K562 (cell line): Measurements from ENCODE around the gene SHBG. TPM values are rescaled to one million over a fixed set of nuclear protein-coding genes. Genes with fewer than 3 reads are reported as not detected.

ENCODE experiments used
- CC2D1A ChIP-seq: fragments of 450-650 bp; IDR thresholded peaks from 2 replicates; pipeline ENCODE4 v1.6.1; 2017; ENCODE audit warnings: mild to moderate bottlenecking
- ETV1 ChIP-seq: fragments of 450-650 bp; conservative IDR thresholded peaks from 2 replicates; pipeline ENCODE4 v1.6.1; 2016; ENCODE audit warnings: missing genetic modification characterization, control low read depth, low read depth, missing compliant biosample characterization
- FOXK1 ChIP-seq: sonication (generic); formaldehyde crosslinking; IDR thresholded peaks from 2 replicates; pipeline ENCODE4 v1.8.0; 2022; ENCODE audit warnings: missing genetic modification reagents, mild to moderate bottlenecking, borderline replicate concordance
- IFI16 ChIP-seq: fragments of 250-450 bp; sonication (Bioruptor Pico); IDR thresholded peaks from 2 replicates; pipeline ENCODE4 v2.1.2; 2022; ENCODE audit warnings: mild to moderate bottlenecking, inconsistent platforms
- MAZ ChIP-seq, 2 experiments: fragments of 450-650 bp in 1 of 2; sonication (generic) in 1 of 2; formaldehyde crosslinking; IDR thresholded peaks in 1 of 2; conservative IDR thresholded peaks in 1 of 2; 2 replicates each; pipeline versions ENCODE4 v1.4.0 to v1.5.0; 2020; ENCODE audit warnings: mild to moderate bottlenecking in 1 of 2, missing genetic modification reagents in 1 of 2
- PHF8 ChIP-seq: fragments of 200-600 bp; sonication (generic); IDR thresholded peaks from 2 replicates; pipeline ENCODE4 v1.6.1; 2012; ENCODE audit warnings: mixed run types, mild to moderate bottlenecking, inconsistent platforms, low read length, moderate library complexity, borderline replicate concordance
- PML ChIP-seq: IDR thresholded peaks from 2 replicates; pipeline ENCODE4 v1.6.1; 2012; ENCODE audit warnings: low read length, inconsistent platforms
- POLR3A ChIP-seq: IDR thresholded peaks from 2 replicates; pipeline ENCODE4 v1.6.1; 2011; ENCODE audit warnings: borderline replicate concordance, mild to moderate bottlenecking, moderate library complexity; ENCODE audit not compliant: insufficient read length, insufficient read depth; ENCODE audit errors: extremely low read depth
- PTTG1 ChIP-seq: fragments of 450-650 bp; IDR thresholded peaks from 2 replicates; pipeline ENCODE4 v1.6.1; 2016; ENCODE audit warnings: low read depth, mild to moderate bottlenecking, missing genetic modification characterization, missing compliant biosample characterization
- RAD51 ChIP-seq: fragments of 450-650 bp; IDR thresholded peaks from 2 replicates; pipeline ENCODE4 v1.7.1; 2016; ENCODE audit warnings: low read depth, mild to moderate bottlenecking, borderline replicate concordance
- RBM22 ChIP-seq: fragments of 200-400 bp; formaldehyde crosslinking; IDR thresholded peaks from 2 replicates; pipeline ENCODE4 v1.6.1; 2018; ENCODE audit warnings: low read length, low read depth; ENCODE audit not compliant: poor library complexity, severe bottlenecking
- RFX7 ChIP-seq: fragments of 250-450 bp; sonication (Bioruptor Pico); IDR thresholded peaks from 2 replicates; pipeline ENCODE4 v1.5.1; 2021; ENCODE audit warnings: mild to moderate bottlenecking
- SETDB1 ChIP-seq: IDR thresholded peaks from one replicate; pipeline ENCODE4 v1.6.1; 2012; ENCODE audit warnings: low read length, control low read depth, inconsistent platforms
- SMAD2 ChIP-seq: fragments of 150-350 bp; IDR thresholded peaks from 2 replicates; pipeline ENCODE4 v1.6.1; 2014; ENCODE audit warnings: low read depth, mild to moderate bottlenecking, low read length
- SMARCE1 ChIP-seq: fragments of 450-650 bp; IDR thresholded peaks from 2 replicates; pipeline ENCODE4 v1.7.1; 2016; ENCODE audit warnings: mild to moderate bottlenecking
- SPI1 ChIP-seq: IDR thresholded peaks from 2 replicates; pipeline ENCODE4 v1.6.1; 2011; ENCODE audit warnings: low read depth, low read length, control low read depth, borderline replicate concordance
- ZBTB17 ChIP-seq: fragments of 450-650 bp; formaldehyde crosslinking; IDR thresholded peaks from 2 replicates; pipeline ENCODE4 v1.4.0; 2020; ENCODE audit warnings: mild to moderate bottlenecking
- ZSCAN32 ChIP-seq: fragments of 450-650 bp; formaldehyde crosslinking; IDR thresholded peaks from 2 replicates; pipeline ENCODE4 v1.4.0; 2020; ENCODE audit warnings: mild to moderate bottlenecking, moderate library complexity
- polyA plus RNA-seq, 8 experiments: library from polyadenylated mRNA; depleted of rRNA in 4 of 8; stranded (reverse) in 5 of 8; unstranded in 3 of 8; fragments of >200 nt; fragmentation: Nextera tagmentation in 2 of 8; fragmentation: Illumina TruSeq in 1 of 8; extraction: Ambion mirVana in 2 of 8; extraction: Trizol in 1 of 8; gene quantifications; 2 replicates each; pipeline versions ENCODE4 v1.2.1 to v1.2.3, GENCODE V29; 2011 to 2014; ENCODE audit warnings: inconsistent platforms in 1 of 8, missing spikeins in 1 of 8
- total RNA-seq, 7 experiments: library from RNA; depleted of rRNA in 6 of 7; stranded (reverse); fragments of >200 nt in 6 of 7; fragmentation: Illumina TruSeq in 2 of 7; extraction: Trizol in 2 of 7; gene quantifications; 2 replicates each; pipeline versions ENCODE4 v1.2.1 to v1.2.3, GENCODE V29; 2011 to 2021; ENCODE audit warnings: low replicate concordance in 1 of 7
- TF ChIP-seq, protein P1 (sequence below), 2 experiments: fragments of 150-350 bp in 1 of 2; IDR thresholded peaks; 2 replicates each; pipeline ENCODE4 v1.6.1; 2012 to 2016; ENCODE audit warnings: low read depth in 2 of 2, low read length in 2 of 2, mild to moderate bottlenecking in 1 of 2, moderate library complexity in 1 of 2
- TF ChIP-seq, protein P2 (sequence below), 3 experiments: fragments of 200-800 bp in 1 of 3; sonication (Bioruptor generic) in 1 of 3; sonication (generic) in 1 of 3; formaldehyde crosslinking in 1 of 3; IDR thresholded peaks; 2 replicates each; pipeline versions ENCODE4 v1.6.1 to v1.8.0; 2016 to 2022; ENCODE audit warnings: mild to moderate bottlenecking in 2 of 3, missing compliant biosample characterization in 2 of 3, missing genetic modification characterization in 2 of 3, missing genetic modification reagents in 1 of 3
- TF ChIP-seq, protein P3 (sequence below): IDR thresholded peaks from 2 replicates; pipeline ENCODE4 v1.6.1; 2012; ENCODE audit warnings: low read depth, low read length, improper control_type of control experiment, borderline replicate concordance

SHBG gene
- total and polyA plus RNA-seq, 9 of the 15 experiments (the other 6 are each of a cell fraction or from before 2014, with no cell fraction given): not detected

DNA sequence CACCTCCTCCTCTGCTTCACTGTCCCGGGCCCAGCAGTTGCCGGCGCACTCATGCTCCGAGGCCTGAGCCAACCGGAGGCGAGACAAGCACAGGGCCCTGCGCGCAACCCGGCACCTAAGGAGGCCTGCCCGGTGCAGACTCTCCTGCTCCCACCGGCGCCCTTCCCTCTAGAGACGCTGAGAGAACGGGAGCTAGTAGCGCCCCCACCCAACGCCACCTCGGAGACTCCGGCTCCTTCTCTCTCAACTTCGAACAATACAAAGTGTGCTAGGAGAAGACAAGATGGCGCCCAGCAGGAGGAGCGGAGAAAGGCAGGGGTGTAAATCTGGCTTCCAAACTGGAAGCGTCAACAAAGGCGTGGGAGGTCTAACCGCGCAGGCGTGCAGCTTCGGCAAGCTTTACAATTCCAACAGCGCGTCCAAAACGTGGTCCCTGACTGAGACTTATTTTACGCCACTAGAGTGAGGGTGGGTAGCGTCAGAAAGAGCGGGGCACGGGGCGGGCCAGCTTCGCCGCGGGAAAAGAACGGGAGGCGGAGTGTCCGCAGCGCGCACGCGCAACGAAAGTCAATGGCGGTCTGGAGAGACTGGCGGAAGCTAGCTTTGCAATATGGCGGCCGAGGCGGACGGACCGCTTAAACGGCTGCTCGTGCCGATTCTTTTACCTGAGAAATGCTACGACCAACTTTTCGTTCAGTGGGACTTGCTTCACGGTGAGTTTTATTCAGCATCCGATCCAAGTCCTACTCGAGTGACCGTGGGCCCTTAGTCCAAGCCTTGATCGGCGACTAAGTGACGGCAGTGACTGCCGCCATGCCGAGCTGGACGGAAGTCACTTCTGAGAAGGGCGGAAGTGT is 46.5 kb upstream of the SHBG start, which contains the start of gene MPDU1 (continued):
- TF ChIP-seq, protein P1, sequence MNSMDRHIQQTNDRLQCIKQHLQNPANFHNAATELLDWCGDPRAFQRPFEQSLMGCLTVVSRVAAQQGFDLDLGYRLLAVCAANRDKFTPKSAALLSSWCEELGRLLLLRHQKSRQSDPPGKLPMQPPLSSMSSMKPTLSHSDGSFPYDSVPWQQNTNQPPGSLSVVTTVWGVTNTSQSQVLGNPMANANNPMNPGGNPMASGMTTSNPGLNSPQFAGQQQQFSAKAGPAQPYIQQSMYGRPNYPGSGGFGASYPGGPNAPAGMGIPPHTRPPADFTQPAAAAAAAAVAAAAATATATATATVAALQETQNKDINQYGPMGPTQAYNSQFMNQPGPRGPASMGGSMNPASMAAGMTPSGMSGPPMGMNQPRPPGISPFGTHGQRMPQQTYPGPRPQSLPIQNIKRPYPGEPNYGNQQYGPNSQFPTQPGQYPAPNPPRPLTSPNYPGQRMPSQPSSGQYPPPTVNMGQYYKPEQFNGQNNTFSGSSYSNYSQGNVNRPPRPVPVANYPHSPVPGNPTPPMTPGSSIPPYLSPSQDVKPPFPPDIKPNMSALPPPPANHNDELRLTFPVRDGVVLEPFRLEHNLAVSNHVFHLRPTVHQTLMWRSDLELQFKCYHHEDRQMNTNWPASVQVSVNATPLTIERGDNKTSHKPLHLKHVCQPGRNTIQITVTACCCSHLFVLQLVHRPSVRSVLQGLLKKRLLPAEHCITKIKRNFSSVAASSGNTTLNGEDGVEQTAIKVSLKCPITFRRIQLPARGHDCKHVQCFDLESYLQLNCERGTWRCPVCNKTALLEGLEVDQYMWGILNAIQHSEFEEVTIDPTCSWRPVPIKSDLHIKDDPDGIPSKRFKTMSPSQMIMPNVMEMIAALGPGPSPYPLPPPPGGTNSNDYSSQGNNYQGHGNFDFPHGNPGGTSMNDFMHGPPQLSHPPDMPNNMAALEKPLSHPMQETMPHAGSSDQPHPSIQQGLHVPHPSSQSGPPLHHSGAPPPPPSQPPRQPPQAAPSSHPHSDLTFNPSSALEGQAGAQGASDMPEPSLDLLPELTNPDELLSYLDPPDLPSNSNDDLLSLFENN (IDR thresholded peaks at IDR 0.05; ENCODE audit: low read depth in 2 of 2, low read length in 2 of 2): 0 out of 4 replicates have a peak, but pooled peaks of 1 of the 2 experiments have one; percentile 3
- no peak; the same call in 1 of the 2 replicates for TF ChIP-seq ZBTB17 (CRISPR knock-in tag)
- TF ChIP-seq CC2D1A: no peak
- no peak for TF ChIP-seq RFX7 (CRISPR knock-in tag)
- TF ChIP-seq POLR3A: no peak
- TF ChIP-seq SETDB1: no peak
- TF ChIP-seq FOXK1 (CRISPR knock-in tag): no peak
- no peak for TF ChIP-seq IFI16
- TF ChIP-seq PHF8: peak; percentile 74
- TF ChIP-seq ZSCAN32 (CRISPR knock-in tag): no peak
- TF ChIP-seq SMARCE1: no peak
- TF ChIP-seq PML: peak; percentile 58
- TF ChIP-seq, protein P2, sequence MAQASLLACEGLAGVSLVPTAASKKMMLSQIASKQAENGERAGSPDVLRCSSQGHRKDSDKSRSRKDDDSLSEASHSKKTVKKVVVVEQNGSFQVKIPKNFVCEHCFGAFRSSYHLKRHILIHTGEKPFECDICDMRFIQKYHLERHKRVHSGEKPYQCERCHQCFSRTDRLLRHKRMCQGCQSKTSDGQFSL (CRISPR knock-in tag; IDR thresholded peaks at IDR 0.05): 0 out of 2 replicates have a peak, but pooled peaks have one; percentile 5
- TF ChIP-seq, protein P2 (tag; IDR thresholded peaks at IDR 0.05): no peak
- TF ChIP-seq RBM22: no peak
- no peak for TF ChIP-seq RAD51
- TF ChIP-seq PTTG1 (tag): no peak
- no peak; the same call in none of the 2 replicates for TF ChIP-seq ETV1 (tag)
- TF ChIP-seq, protein P3, sequence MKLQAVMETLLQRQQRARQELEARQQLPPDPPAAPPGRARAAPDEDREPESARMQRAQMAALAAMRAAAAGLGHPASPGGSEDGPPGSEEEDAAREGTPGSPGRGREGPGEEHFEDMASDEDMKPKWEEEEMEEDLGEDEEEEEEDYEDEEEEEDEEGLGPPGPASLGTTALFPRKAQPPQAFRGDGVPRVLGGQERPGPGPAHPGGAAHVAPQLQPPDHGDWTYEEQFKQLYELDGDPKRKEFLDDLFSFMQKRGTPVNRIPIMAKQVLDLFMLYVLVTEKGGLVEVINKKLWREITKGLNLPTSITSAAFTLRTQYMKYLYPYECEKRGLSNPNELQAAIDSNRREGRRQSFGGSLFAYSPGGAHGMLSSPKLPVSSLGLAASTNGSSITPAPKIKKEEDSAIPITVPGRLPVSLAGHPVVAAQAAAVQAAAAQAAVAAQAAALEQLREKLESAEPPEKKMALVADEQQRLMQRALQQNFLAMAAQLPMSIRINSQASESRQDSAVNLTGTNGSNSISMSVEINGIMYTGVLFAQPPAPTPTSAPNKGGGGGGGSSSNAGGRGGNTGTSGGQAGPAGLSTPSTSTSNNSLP: no peak
- TF ChIP-seq SPI1: no peak; the same call in 1 of the 2 replicates
- TF ChIP-seq MAZ (CRISPR knock-in tag; conservative IDR thresholded peaks at IDR 0.05 in 1 of 2, IDR thresholded peaks at IDR 0.05 in 1 of 2): peak; percentile 8 to 69; a peak in 2 of 4 replicates
- TF ChIP-seq SMAD2: no peak
